HEK293T (cell line): ENCODE measurements around the gene HHIPL1.

ENCODE experiments used
- FOXA1 ChIP-seq: fragments of 450-650 bp; IDR thresholded peaks from 2 replicates; pipeline ENCODE4 v1.6.1; 2016; ENCODE audit warnings: mild to moderate bottlenecking
- FOXK2 ChIP-seq: fragments of 450-650 bp; IDR thresholded peaks from 2 replicates; pipeline ENCODE4 v1.6.1; 2016; ENCODE audit warnings: mild to moderate bottlenecking
- LEF1 ChIP-seq: fragments of 450-650 bp; IDR thresholded peaks from 2 replicates; pipeline ENCODE4 v1.6.1; 2017; ENCODE audit warnings: mild to moderate bottlenecking, borderline replicate concordance
- SUZ12 ChIP-seq: fragments of 450-650 bp; IDR thresholded peaks from 2 replicates; pipeline ENCODE4 v1.6.1; 2016; ENCODE audit warnings: mild to moderate bottlenecking
- ZNF384 ChIP-seq: fragments of 450-650 bp; IDR thresholded peaks from 2 replicates; pipeline ENCODE4 v1.6.1; 2016

GRCh38 chr14:99664937-99665273 is 20.0 kb downstream of the HHIPL1 start:
- TF ChIP-seq FOXK2 (no peak), FOXA1 (no peak), ZNF384 (no peak), SUZ12 (no peak), LEF1 (no peak)
